ENCODE results near the gene PHF12.
"Not testable (repeated sequence)": the region's sequence is repeated elsewhere in the genome, so short reads cannot be mapped to it uniquely, and the experiment has no call there.

PHF12 gene

DNA sequence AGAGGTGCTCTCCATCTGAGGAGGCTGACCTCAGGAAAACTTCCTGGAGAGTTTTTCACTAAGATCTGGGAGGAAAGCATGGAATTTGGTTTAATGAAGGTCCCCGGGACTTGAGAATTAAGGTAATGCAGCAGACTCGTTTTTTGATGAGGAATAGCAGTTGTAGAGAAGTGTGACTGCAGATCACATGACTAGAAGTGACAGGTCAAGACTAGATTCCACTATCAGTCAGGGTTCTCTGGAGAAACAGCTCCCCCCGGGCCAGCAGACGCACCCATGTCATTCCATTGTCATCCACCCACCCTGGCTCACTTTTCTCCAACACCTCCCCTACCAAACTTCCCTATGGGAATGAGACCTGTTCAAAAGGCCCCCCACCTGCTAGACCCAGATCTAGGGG lies 46.5 kb downstream of the PHF12 start:
- no peak for DNase-seq

GRCh38 chr17:28903546-28903841 lies 47.8 kb downstream of the PHF12 start:
- not testable (repeated sequence) for DNase-seq

DNA sequence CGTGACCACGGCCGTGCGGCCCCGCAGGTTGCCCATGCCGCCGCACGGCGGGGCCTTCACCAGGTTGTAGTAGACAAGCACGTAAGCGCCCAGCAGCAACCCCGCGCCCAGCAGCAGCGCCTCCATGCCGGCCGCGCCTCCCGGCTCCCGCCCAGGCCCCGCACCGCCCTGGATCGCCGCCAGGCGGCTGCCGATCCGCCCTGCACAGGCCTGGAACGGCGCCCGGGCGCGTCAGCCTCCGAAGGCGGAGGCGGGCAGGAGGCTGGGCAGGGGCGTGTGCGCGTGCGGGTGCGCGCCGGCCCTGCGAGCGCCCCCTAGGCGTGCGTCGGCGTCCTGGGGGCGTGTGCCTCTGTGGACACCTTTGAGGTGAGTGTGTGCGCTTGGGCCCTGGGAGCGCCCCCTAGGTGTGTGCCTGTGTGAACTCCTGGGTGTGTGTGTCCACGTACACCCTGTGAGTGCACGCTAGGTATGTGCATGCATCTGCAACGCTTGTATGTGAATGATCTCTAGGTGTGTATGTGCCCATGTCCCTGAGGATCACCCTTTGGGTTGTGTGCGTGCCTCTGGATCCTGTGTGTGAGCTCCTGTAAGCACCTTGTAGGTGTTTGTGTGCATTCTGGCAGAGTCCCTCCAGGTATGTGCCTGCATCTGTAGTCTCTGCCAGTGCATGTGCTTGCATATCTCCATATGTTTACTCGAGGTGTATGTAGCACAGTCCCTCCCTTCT lies 48.3 kb downstream of the PHF12 start, which contains the start of gene DHRS13:
Gene DHRS13, minus strand, starts transcription at position 261 of the 727 bp plus-strand sequence. Its CDS starts 135 bp downstream, at position 126.
- peak in 50 of 56 donors; percentile 28 to 90 (median 67) for DNase-seq

- DNase-seq = peak in 6 of 56 donors; percentile 26 to 66 (median 58)
Observed at GRCh38 chr17:28901866-28902818, 49.2 kb downstream of the PHF12 start.

GRCh38 chr17:28900986-28901726 lies 50.2 kb downstream of the PHF12 start:
- no peak for DNase-seq

DNA sequence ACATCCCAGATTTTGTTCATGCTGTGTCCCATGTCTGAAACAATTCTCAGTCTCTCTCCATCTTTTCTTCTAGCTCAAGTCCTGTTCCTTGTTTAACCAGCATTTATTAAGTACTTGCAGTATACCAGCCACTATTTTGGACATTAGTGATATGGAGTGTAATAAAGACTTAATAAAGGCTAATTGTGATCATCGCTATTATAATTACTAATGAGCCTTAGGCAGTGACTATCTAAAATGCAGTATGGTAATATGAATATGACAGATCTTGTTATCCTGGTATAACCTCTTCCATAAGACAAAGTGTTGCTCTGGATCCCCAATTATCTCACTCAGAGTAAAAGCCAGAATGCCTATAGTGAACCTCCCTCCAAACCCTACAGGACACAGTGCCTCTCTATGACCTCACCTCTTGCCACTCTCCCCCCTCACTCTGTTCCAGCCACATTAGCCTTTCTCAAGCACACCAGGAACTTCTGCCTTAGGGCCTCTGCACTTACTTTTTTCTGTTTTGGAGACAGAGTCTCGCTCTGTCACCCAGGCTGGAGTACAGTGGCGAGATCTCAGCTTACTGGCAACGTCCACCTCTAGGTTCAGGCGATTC lies 52.0 kb downstream of the PHF12 start:
- no peak for DNase-seq

DNA sequence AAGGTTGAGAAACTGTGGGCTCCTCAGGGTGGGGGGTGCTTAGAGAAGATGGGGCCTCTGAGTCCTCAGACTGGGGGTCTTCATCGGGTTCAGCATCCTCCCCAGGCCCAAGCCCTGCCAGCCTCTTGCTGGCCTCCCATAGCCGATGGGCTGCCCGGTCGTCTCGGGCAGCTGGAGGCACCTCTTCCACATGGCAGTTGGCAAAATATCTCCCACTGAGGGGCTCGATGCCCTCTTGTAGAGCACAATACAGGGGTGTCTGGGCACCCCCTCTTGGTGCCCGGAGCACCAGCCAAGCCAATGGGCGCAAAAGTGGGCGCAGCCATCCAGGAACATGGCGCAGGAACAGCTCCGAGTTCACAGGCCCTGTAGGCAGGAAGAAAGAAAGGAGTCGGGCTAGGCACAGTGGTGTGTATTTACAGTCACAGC lies 52.8 kb downstream of the PHF12 start:
- DNase-seq = no peak

DNA sequence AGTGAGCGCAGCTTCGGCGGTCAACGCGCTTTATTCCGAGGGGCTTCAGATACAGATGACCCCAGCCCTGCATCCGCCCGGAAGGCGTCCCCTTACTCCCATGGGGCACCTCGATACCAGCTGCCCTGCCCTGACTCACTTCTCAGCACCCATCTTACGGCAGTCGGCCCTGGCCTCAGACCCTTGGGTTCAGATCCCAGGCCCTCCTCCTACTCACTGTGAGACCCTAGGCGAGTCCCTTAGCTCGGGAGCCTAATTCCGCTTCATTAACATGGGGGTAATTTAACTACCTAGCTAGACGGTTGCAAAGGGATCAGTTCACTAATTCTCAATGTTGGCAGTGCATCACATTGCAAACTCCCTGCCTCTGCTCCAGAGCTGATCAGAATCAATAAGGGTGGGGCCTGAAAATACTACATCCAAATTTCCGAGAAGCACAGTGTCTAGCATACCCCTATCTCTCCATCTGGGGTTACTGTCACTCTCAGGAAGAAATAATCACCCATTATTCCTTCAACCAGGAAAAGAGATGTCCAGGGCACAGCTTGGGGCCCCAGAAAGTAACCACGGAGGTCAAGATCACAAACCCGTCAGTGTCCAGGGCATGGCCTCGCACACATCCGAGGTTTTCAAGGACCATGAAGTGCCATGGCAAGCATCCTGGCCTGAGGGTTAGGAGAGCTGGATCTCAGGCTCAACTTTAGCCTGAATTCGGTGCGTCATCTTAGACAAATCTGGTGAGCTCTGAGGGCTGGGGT lies 53.4 kb downstream of the PHF12 start:
- DNase-seq = peak in 4 of 56 donors; percentile 39 to 60 (median 46)

- DNase-seq = peak in 32 of 56 donors; percentile 24 to 74 (median 49)
Observed at GRCh38 chr17:28896884-28897768, 54.2 kb downstream of the PHF12 start, which contains the start of gene FLOT2. FLOT2 (minus strand) TSS chr17:28897733; CDS start chr17:28897574, 159 bp downstream.

GRCh38 chr17:28896491-28896883 lies 54.8 kb downstream of the PHF12 start:
- peak in 1 of 56 donors; percentile 17 for DNase-seq

- no peak for DNase-seq
Observed at GRCh38 chr17:28895794-28896447, 55.4 kb downstream of the PHF12 start.

- not testable (repeated sequence) for DNase-seq
Observed at GRCh38 chr17:28893248-28894183, 57.8 kb downstream of the PHF12 start.

- DNase-seq = no peak
Observed at GRCh38 chr17:28892024-28892423, 59.3 kb downstream of the PHF12 start.

DNA sequence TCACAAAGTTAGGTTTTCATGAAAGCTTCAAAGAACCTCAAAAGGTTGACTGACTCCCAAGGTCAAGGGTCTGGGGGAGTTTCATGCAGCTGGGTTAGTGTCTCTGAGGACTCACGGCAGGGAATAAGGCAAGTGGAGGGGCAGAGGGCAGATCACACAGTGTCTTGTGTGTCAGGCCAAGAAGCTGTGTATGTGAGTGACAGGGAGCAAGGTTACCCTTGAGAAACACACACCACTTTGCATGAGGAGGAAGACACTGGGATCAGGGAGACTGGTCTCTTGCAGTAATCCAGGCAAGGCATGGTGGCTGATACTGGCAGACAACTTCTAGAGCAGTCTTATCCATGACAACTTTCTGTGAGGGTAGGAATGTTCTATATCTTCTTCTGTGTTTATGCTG lies 60.1 kb downstream of the PHF12 start:
- DNase-seq = no peak

GRCh38 chr17:28889996-28890395 lies 61.3 kb downstream of the PHF12 start:
- DNase-seq = no peak

DNA sequence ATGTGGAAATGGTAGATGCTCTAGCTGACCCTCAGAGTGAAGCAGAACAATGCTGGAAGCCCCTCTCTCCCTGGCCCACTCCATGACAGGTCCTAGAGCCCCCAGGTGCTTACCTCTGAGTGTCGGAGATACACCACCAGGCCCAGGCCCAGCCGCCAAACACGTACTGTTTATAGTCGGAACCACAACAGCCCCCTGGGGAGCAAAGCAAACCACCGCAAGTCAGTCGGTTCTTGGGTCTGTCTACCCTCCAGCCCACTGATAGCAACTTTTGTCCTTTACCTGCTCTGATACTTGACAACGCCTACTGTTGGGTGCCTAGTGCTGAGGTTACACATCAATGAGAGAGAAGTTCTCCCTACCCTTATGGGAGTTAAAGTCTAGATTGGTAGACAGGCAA lies 62.5 kb downstream of the PHF12 start:
- DNase-seq = no peak

- no peak for DNase-seq
Observed at GRCh38 chr17:28887871-28888471, 63.3 kb downstream of the PHF12 start.

All from amygdala (tissue), 56 donors.